Measurements from ENCODE around the gene NFASC.

NFASC gene

GRCh38 chr1:204920511-204920910, 49.8 kb downstream of the NFASC start:
- H3K9me2 ChIP-seq (replicated peaks; ENCODE audit: insufficient read depth, low read length): no peaks in the 10 kb centered on the region
- no peaks in the 10 kb centered on the region for H3K4me1 ChIP-seq (ENCODE audit: low read length)
- H4K20me1 ChIP-seq (ENCODE audit: insufficient read depth, low read length): no peaks in the 10 kb centered on the region
- no peaks in the 10 kb centered on the region for H3F3A ChIP-seq (ENCODE audit: insufficient read depth, low read length)
- H3K79me2 ChIP-seq (ENCODE audit: low read length): no peaks in the 10 kb centered on the region
- no peak for TF ChIP-seq EZH2 (optimal IDR thresholded peaks at IDR 0.05; ENCODE audit: low read depth, low read length)
- TF ChIP-seq EZH2phosphoT487 (IDR thresholded peaks at IDR 0.05; ENCODE audit: low read length): no peak
- no peaks in the 10 kb centered on the region for H3K36me3 ChIP-seq (replicated peaks; ENCODE audit: insufficient read depth, low read length)
- no peak overlapping the region for H3K9ac ChIP-seq (ENCODE audit: low read length)
- no peak for DNase-seq
- no peak overlapping the region for H3K4me2 ChIP-seq (ENCODE audit: low read depth, low read length)
- H3K9me3 ChIP-seq (replicated peaks; ENCODE audit: insufficient read depth, low read length): no peaks in the 10 kb centered on the region
- no peak overlapping the region for H2AFZ ChIP-seq (ENCODE audit: low read length)
- H3K27ac ChIP-seq (ENCODE audit: low read length): no peak overlapping the region
- no peaks in the 10 kb centered on the region for H3K27me3 ChIP-seq (replicated peaks; ENCODE audit: insufficient read depth, low read length)
- no peak overlapping the region for H3K4me3 ChIP-seq (ENCODE audit: low read length)

GRCh38 chr1:204920967-204921366, 50.3 kb downstream of the NFASC start:
- H3K4me3 ChIP-seq (ENCODE audit: low read length): no peak overlapping the region
- H3K27ac ChIP-seq (ENCODE audit: low read length): no peak overlapping the region
- no peak for DNase-seq
- H3K9me3 ChIP-seq (replicated peaks; ENCODE audit: insufficient read depth, low read length): no peaks in the 10 kb centered on the region
- no peaks in the 10 kb centered on the region for H3K79me2 ChIP-seq (ENCODE audit: low read length)
- H2AFZ ChIP-seq (ENCODE audit: low read length): no peak overlapping the region
- H3K4me2 ChIP-seq (ENCODE audit: low read depth, low read length): no peak overlapping the region
- H3K9me2 ChIP-seq (replicated peaks; ENCODE audit: insufficient read depth, low read length): no peaks in the 10 kb centered on the region
- no peak overlapping the region for H3K9ac ChIP-seq (ENCODE audit: low read length)
- no peaks in the 10 kb centered on the region for H3K4me1 ChIP-seq (ENCODE audit: low read length)
- no peaks in the 10 kb centered on the region for H3K36me3 ChIP-seq (replicated peaks; ENCODE audit: insufficient read depth, low read length)
- TF ChIP-seq EZH2phosphoT487 (IDR thresholded peaks at IDR 0.05; ENCODE audit: low read length) (no peak), CTCF (IDR thresholded peaks at IDR 0.05; ENCODE audit: low read length) (no peak), EZH2 (optimal IDR thresholded peaks at IDR 0.05; ENCODE audit: low read depth, low read length) (no peak)
- H4K20me1 ChIP-seq (ENCODE audit: insufficient read depth, low read length): no peaks in the 10 kb centered on the region
- no peaks in the 10 kb centered on the region for H3F3A ChIP-seq (ENCODE audit: insufficient read depth, low read length)
- H3K27me3 ChIP-seq (replicated peaks; ENCODE audit: insufficient read depth, low read length): no peaks in the 10 kb centered on the region

GRCh38 chr1:204921855-204922516, 51.3 kb downstream of the NFASC start:
- Histone ChIP-seq H4K20me1 (ENCODE audit: insufficient read depth, low read length) (no peaks in the 10 kb centered on the region), H3K79me2 (ENCODE audit: low read length) (no peaks in the 10 kb centered on the region), H3K27ac (ENCODE audit: low read length) (no peak overlapping the region), H3K9me3 (replicated peaks; ENCODE audit: insufficient read depth, low read length) (no peaks in the 10 kb centered on the region), H3K9me2 (replicated peaks; ENCODE audit: insufficient read depth, low read length) (no peaks in the 10 kb centered on the region), H3K4me3 (ENCODE audit: low read length) (no peak overlapping the region), H3K4me2 (ENCODE audit: low read depth, low read length) (no peak overlapping the region), H3K36me3 (replicated peaks; ENCODE audit: insufficient read depth, low read length) (no peaks in the 10 kb centered on the region), H3K27me3 (replicated peaks; ENCODE audit: insufficient read depth, low read length) (no peaks in the 10 kb centered on the region), H3F3A (ENCODE audit: insufficient read depth, low read length) (no peaks in the 10 kb centered on the region), H2AFZ (ENCODE audit: low read length) (no peak overlapping the region), H3K9ac (ENCODE audit: low read length) (no peak overlapping the region), H3K4me1 (ENCODE audit: low read length) (no peaks in the 10 kb centered on the region)
- TF ChIP-seq EZH2 (optimal IDR thresholded peaks at IDR 0.05; ENCODE audit: low read depth, low read length) (no peak), CTCF (IDR thresholded peaks at IDR 0.05; ENCODE audit: low read length) (no peak), EZH2phosphoT487 (IDR thresholded peaks at IDR 0.05; ENCODE audit: low read length) (no peak)
- DNase-seq: no peak

GRCh38 chr1:204923201-204923600, 52.5 kb downstream of the NFASC start:
- H3K9me3 ChIP-seq (replicated peaks; ENCODE audit: insufficient read depth, low read length): no peaks in the 10 kb centered on the region
- no peak overlapping the region for H2AFZ ChIP-seq (ENCODE audit: low read length)
- H3F3A ChIP-seq (ENCODE audit: insufficient read depth, low read length): no peaks in the 10 kb centered on the region
- no peak overlapping the region for H3K9ac ChIP-seq (ENCODE audit: low read length)
- H3K27me3 ChIP-seq (replicated peaks; ENCODE audit: insufficient read depth, low read length): no peaks in the 10 kb centered on the region
- no peak for DNase-seq
- no peaks in the 10 kb centered on the region for H3K4me1 ChIP-seq (ENCODE audit: low read length)
- no peaks in the 10 kb centered on the region for H3K36me3 ChIP-seq (replicated peaks; ENCODE audit: insufficient read depth, low read length)
- TF ChIP-seq CTCF (IDR thresholded peaks at IDR 0.05; ENCODE audit: low read length) (no peak), EZH2phosphoT487 (IDR thresholded peaks at IDR 0.05; ENCODE audit: low read length) (no peak)
- no peak overlapping the region for H3K4me3 ChIP-seq (ENCODE audit: low read length)
- no peak overlapping the region for H3K27ac ChIP-seq (ENCODE audit: low read length)
- no peak overlapping the region for H3K4me2 ChIP-seq (ENCODE audit: low read depth, low read length)
- H3K79me2 ChIP-seq (ENCODE audit: low read length): no peaks in the 10 kb centered on the region
- no peaks in the 10 kb centered on the region for H4K20me1 ChIP-seq (ENCODE audit: insufficient read depth, low read length)
- no peaks in the 10 kb centered on the region for H3K9me2 ChIP-seq (replicated peaks; ENCODE audit: insufficient read depth, low read length)

Measured in MM.1S (cell line).